Uterus (tissue), 4 donors: ENCODE results near the gene DCTN5. TPM values are rescaled to one million over a fixed set of nuclear protein-coding genes. Genes with fewer than 3 reads are reported as not detected.

ENCODE experiments used
- DNase-seq, 2 donors: peaks; one replicate each; pipeline ENCODE4 v3.0.0-alpha.2; 2019 to 2020
- H3K27ac ChIP-seq, 2 donors: fragments of 200-600 bp; sonication (generic); 1 replicate in 1 of 2; 2 replicates in 1 of 2; pipeline ENCODE4 v1.5.1; 2016 to 2018
- H3K27me3 ChIP-seq, 2 donors: fragments of 200-600 bp; sonication (generic); one replicate each; pipeline ENCODE4 v1.5.1; 2018 to 2019; ENCODE audit warnings: control low read depth in 1 of 2
- H3K36me3 ChIP-seq, 2 donors: fragments of 200-600 bp; sonication (generic); one replicate each; pipeline ENCODE4 v1.5.1; 2019; ENCODE audit warnings: control low read depth in 1 of 2
- H3K4me1 ChIP-seq, 2 donors: fragments of 200-600 bp; sonication (generic); one replicate each; pipeline ENCODE4 v1.5.1; 2018 to 2019; ENCODE audit warnings: control low read depth in 1 of 2
- H3K4me3 ChIP-seq, 2 donors: fragments of 200-600 bp; sonication (generic); 1 replicate in 1 of 2; 2 replicates in 1 of 2; pipeline ENCODE4 v1.5.1; 2018 to 2019; ENCODE audit warnings: mild to moderate bottlenecking in 1 of 2
- H3K9me3 ChIP-seq, 2 donors: fragments of 200-600 bp; sonication (generic); one replicate each; pipeline ENCODE4 v1.5.1; 2019; ENCODE audit warnings: control low read depth in 1 of 2
- CTCF ChIP-seq, 4 experiments: fragments of 200-600 bp in 2 of 4; fragments of 450-650 bp in 2 of 4; sonication (generic) in 2 of 4; IDR thresholded peaks; one replicate each; pipeline ENCODE4 v1.5.1; 2016 to 2019; ENCODE audit warnings: antibody characterized with exemption in 4 of 4, mild to moderate bottlenecking in 2 of 4, moderate library complexity in 1 of 4
- POLR2A ChIP-seq, 2 donors: fragments of 450-650 bp; IDR thresholded peaks; one replicate each; pipeline ENCODE4 v1.6.1; 2016; ENCODE audit warnings: antibody characterized with exemption in 2 of 2, mild to moderate bottlenecking in 1 of 2, moderate library complexity in 1 of 2
- intact Hi-C: fragments of 100-400 bp; cut with DNase I; formaldehyde crosslinking; loops from one replicate; pipeline ENCODE4 v1.15.1; 2023; ENCODE audit warnings: low total_unique reads
- total RNA-seq, 4 donors: library from RNA; depleted of rRNA in 3 of 4; stranded (reverse); fragments of >200 nt in 3 of 4; gene quantifications; one replicate each; pipeline versions ENCODE4 v1.1.0 to v1.2.4, GENCODE V29; 2014 to 2023
- donor health status: DM: yes; HTN: yes; CAD: no.

DCTN5 gene
- total RNA-seq, 4 donors from 2014 or later, result 5.6 to 67.2 (median 27.9) TPM

DNA sequence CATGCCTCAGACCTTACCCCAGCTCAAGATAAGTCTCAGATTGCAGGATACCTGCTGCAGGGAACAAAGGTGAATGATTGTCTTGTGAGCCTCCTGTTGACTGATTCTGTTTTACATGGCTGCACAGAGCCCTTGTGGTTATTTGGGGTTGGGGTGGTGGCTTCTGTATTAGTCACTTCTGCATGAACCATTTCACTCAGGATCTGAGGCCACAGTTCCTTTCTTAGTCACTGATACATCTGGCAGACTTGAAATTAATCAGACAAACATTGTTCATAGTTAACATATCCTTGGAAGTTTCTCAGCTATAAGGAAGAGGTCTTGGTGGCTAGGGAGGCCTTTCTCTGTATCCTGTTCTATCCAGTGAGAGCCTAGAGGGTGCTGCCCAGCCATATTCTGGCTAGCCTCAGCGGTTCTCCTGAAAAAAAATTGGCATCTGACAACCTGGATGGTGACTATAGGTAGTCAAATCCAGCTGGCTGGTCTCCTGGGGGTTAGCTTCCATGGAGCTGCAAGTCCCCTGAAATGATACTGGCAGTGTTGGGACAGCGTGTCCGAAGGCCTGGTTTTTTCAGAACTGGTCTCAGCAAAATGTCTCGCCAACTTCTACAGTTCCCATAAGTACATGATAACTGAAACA lies 29.0 kb downstream of the DCTN5 start:
- TF ChIP-seq CTCF (IDR thresholded peaks at IDR 0.05) (no peak), POLR2A (IDR thresholded peaks at IDR 0.05) (no peak)
- Histone ChIP-seq H3K4me3 (no peak overlapping the region), H3K27me3 (no peaks in the 10 kb centered on the region), H3K36me3 (no peaks in the 10 kb centered on the region), H3K27ac (no peak overlapping the region), H3K9me3 (no peaks in the 10 kb centered on the region), H3K4me1 (no peaks in the 10 kb centered on the region)
- intact Hi-C loops, result no loop called here
- DNase-seq, result no peak

GRCh38 chr16:23673971-23674614 lies 32.8 kb downstream of the DCTN5 start:
- Histone ChIP-seq H3K27ac (no peak overlapping the region), H3K36me3 (no peaks in the 10 kb centered on the region), H3K9me3 (no peaks in the 10 kb centered on the region), H3K4me1 (no peaks in the 10 kb centered on the region), H3K4me3 (no peak overlapping the region), H3K27me3 (no peaks in the 10 kb centered on the region)
- intact Hi-C loops, result no loop called here
- no peak for TF ChIP-seq POLR2A (IDR thresholded peaks at IDR 0.05)
- TF ChIP-seq CTCF (IDR thresholded peaks at IDR 0.05), result no peak
- no peak for DNase-seq

DNA sequence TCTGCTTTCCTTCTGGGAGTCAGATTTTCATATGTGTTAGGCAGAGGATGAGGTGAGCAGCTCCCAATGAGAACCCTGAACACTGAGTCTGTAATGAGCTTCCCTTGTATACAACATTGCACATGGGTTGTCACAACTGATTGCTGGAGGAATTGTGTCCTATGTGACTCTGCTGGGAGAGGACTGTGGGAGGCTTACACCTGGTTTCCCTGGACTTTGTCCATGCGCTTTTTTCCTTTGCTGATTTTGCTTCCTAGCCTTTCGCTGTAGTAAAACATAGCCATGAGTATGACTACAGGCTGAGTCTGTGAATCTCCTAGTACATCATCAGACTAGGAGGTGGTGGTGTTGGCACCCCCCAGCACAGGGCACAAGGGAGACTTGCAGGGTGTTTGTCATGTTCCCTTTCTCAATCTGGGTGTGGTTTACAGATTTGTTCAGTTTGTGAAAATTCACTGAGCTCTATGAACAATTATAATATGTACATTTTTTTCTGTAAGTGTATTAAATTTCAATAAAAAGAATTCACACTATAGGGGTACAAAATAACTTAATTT lies 35.7 kb downstream of the DCTN5 start:
- Histone ChIP-seq H3K4me3 (no peak overlapping the region), H3K4me1 (no peaks in the 10 kb centered on the region), H3K27ac (no peak overlapping the region), H3K9me3 (no peaks in the 10 kb centered on the region), H3K36me3 (no peaks in the 10 kb centered on the region), H3K27me3 (no peaks in the 10 kb centered on the region)
- no peak for TF ChIP-seq POLR2A (IDR thresholded peaks at IDR 0.05)
- no peak for TF ChIP-seq CTCF (IDR thresholded peaks at IDR 0.05)
- intact Hi-C loops, result no loop called here
- no peak for DNase-seq

- H3K9me3 ChIP-seq, result no peaks in the 10 kb centered on the region
- H3K36me3 ChIP-seq, result no peaks in the 10 kb centered on the region
- peak; percentile 32 to 62 for DNase-seq
- peak within 1 kb of the TSS; percentile 38 to 39 for H3K4me3 ChIP-seq
- intact Hi-C loops, result no loop called here
- H3K27ac ChIP-seq, result no peak within 1 kb of the TSS
- no peaks in the 10 kb centered on the region for H3K4me1 ChIP-seq
- TF ChIP-seq POLR2A (IDR thresholded peaks at IDR 0.05) (no peak), CTCF (IDR thresholded peaks at IDR 0.05) (peak in 3 of 4 experiments; percentile 7 to 22 (median 17))
- no peaks in the 10 kb centered on the region for H3K27me3 ChIP-seq
Measured at GRCh38 chr16:23678430-23679273, 37.4 kb downstream of the DCTN5 start, which contains the start of gene PLK1. TSS of gene PLK1 (plus strand) at chr16:23678889. CDS start at chr16:23678933, 44 bp downstream.
